Right renal cortex interstitium (tissue), 3 donors: ENCODE results near the gene MRPL34. TPM values are rescaled to one million over a fixed set of nuclear protein-coding genes. Genes with fewer than 3 reads are reported as not detected.

Experiments
- DNase-seq, 3 donors: peaks; one replicate each; pipeline ENCODE4 v3.0.0-alpha.2; 2013; ENCODE audit warnings: low read depth in 3 of 3, low spot score in 2 of 3
- polyA plus RNA-seq, 3 donors: library from polyadenylated mRNA; unstranded; fragments of 120-200 nt; gene quantifications; one replicate each; pipeline ENCODE4 v1.2.1, GENCODE V29; 2013; ENCODE audit not compliant: insufficient read length in 3 of 3

The MRPL34 gene
- polyA plus RNA-seq, 3 donors, result 44.9 to 55.7 (median 51.8) TPM

GRCh38 chr19:17339088-17339741, 33.5 kb downstream of the MRPL34 start:
- no peak for DNase-seq

DNA sequence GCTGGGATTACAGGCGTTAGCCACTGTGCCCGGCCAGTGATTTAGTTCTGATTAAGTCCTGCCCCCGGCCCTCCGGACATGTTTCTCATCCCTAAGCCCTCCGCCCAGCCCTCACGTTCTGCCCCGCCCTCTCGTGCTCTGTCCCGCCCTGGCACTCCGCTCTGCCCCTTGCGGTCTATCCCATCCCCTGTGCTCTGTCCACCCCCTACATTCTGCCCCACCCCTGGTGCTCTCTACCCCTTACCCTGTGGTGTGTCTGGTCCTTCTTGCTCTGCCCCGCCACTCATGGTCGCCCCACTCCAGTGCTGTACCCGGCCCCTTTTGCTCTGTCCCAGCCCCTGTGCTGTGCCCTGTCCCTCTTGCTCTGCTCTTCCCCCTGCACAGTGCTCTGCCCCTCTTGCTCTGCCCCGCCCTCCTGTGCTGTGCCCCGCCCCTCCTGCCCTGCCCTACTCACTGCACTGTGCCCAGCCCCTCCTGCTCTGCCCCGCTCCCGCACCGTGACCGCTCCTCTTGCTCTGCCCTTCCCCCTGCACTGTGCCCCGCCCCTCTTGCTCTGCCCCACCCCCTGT, 34.7 kb downstream of the MRPL34 start:
- DNase-seq, result no peak

DNA sequence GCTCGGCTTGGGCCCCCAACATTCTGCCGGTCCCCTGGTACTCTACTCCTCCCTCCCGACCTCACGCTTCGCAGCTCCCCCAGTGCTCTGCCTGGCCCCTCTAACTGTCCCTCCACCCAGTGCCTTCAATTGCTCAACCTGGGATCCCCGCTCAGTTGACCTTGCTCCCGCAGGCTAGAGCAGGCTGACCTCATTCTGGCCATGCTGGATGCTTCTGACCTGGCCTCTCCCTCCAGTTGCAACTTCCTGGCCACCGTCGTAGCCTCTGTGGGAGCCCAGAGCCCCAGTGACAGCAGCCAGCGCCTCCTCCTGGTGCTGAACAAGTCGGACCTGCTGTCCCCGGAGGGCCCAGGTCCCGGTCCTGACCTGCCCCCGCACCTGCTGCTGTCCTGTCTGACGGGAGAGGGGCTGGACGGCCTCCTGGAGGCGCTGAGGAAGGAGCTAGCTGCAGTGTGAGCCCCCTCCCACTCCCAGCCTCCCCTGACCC, 35.2 kb downstream of the MRPL34 start:
- DNase-seq, result no peak

DNA sequence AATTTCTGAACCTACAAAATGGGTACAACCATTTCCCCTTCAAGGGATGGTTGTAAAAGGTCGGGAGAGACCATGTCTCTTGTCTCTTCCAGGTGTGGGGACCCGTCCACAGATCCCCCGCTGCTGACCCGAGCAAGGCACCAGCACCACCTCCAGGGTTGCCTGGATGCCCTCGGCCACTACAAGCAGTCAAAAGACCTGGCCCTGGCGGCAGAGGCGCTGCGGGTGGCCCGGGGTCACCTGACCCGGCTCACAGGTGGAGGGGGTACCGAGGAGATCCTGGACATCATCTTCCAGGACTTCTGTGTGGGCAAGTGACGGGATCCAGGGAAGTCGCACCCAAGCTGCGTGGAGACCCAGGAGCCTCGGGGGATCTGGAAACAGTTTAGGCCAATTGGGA, 35.7 kb downstream of the MRPL34 start:
- no peak for DNase-seq

DNA sequence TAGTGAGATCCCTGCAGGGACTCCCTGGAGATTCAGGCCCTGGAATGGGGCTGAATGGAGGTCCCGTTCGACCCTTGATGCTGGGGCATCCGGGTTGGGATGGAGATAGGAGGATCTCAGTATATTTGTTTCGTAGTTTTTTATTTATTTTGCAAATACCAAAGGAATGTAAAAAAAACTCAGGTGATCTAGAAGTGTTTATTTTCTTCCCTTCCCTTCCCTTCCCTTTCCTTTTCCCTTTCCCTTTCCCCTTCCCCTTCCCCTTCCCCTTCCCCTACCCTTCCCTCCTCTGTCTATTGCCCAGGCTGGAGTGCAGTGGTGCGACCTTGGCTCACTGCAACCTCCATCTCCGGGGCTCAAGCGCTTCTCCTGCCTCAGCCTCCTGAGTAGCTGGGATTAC, 36.2 kb downstream of the MRPL34 start:
- no peak for DNase-seq

- DNase-seq, result no peak
Observed at GRCh38 chr19:17346109-17346671, 40.5 kb downstream of the MRPL34 start.

DNA sequence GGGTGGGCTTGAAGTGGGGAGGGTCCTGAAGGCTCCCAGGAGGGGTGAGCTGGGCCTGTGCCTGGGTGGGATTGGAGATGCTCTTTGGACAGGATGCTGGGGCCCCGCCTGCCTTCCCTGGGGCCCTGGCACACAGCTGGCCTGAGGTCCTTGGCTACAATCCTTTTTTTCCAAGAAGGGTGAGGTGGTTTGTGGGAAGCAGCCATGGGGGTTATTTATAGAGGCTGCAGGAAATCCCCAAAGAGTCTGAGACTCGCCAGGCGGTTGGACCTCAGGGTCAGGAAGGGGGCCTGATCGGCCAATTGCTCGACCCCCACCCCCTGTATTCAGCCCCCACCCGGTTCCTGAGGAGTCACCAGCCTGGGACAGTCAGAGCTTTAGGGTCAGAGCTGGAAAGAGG, 41.7 kb downstream of the MRPL34 start:
- DNase-seq, result no peak

- DNase-seq, result no peak
Observed at GRCh38 chr19:17347877-17348276, 42.2 kb downstream of the MRPL34 start.

GRCh38 chr19:17348700-17349099, 43.0 kb downstream of the MRPL34 start:
- peak in 1 of 3 donors; percentile 68 for DNase-seq

DNA sequence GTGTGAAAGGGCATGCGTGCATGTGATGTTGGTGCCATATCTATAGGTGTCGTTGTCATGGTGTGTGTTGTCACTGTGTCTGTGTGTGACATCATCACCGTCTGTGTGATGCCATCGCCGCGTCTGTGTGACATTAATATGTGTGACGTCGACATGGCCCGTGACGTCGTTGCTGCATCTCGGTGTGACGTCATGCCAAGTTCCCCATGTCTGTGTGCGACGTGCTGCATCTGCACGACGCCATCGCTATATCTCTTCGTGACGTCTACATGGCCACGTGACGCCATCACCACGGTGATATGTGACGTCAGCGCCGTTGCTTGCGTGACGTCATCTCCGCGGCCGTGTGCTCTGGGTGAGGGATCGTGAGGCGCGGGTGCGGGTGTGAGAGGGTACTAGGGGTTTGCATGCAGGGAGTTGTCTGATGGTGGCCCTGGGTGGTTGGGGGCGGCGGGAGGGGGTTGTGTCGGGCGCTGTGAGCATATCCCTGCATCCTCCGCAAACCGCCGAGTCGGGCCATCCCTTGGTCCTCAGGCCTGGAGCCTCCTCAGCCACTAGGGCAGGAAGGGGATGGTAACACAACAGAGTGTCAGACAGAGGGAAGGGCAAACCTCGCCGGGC, 46.3 kb downstream of the MRPL34 start:
- no peak for DNase-seq

GRCh38 chr19:17352608-17353280, 47.1 kb downstream of the MRPL34 start:
- DNase-seq, result no peak

- no peak for DNase-seq
Observed at GRCh38 chr19:17353386-17353785, 47.7 kb downstream of the MRPL34 start.

Other genes with a start within 250 kb of the MRPL34 start
- 10 to 100 TPM; 11.9 to 13.9 (median 12.5) TPM for gene HAUS8, start 230.4 kb upstream of the MRPL34 start, polyA plus RNA-seq
- 10 to 100 TPM; 39.6 to 43.4 (median 42.2) TPM for gene MYO9B, start 230.1 kb upstream of the MRPL34 start, polyA plus RNA-seq
- gene USE1, start 90.5 kb upstream of the MRPL34 start, polyA plus RNA-seq, result 10 to 100 TPM; 21.6 to 24.2 (median 22.2) TPM
- 10 to 100 TPM; 15.7 to 20.1 (median 17.9) TPM for gene OCEL1, start 79.6 kb upstream of the MRPL34 start, polyA plus RNA-seq
- 10 to 100 TPM; 29.4 to 41.9 (median 34.2) TPM for gene NR2F6, start 60.0 kb upstream of the MRPL34 start, polyA plus RNA-seq
- gene USHBP1, start 41.1 kb upstream of the MRPL34 start, polyA plus RNA-seq, result 1 to 10 TPM; 4.6 to 6.1 (median 5.4) TPM
- 100 to 1,000 TPM in 1 of 3 donors, 10 to 100 TPM in 2; 94.8 to 113 (median 97.1) TPM for gene BABAM1, start 38.4 kb upstream of the MRPL34 start, polyA plus RNA-seq
- under 1 TPM; 0.44 to 0.83 (median 0.65) TPM for gene ANKLE1, start 24.0 kb upstream of the MRPL34 start, polyA plus RNA-seq
- 1 to 10 TPM; 6.6 to 8.5 (median 7.0) TPM for gene ABHD8, start 2.4 kb upstream of the MRPL34 start, polyA plus RNA-seq
- 10 to 100 TPM; 29.3 to 37.7 (median 32.5) TPM for gene DDA1, start 3.7 kb downstream of the MRPL34 start, polyA plus RNA-seq
- gene ANO8, start 29.0 kb downstream of the MRPL34 start, polyA plus RNA-seq, result 1 to 10 TPM; 7.2 to 9.7 (median 7.8) TPM
- gene GTPBP3, start 31.7 kb downstream of the MRPL34 start, polyA plus RNA-seq, result 10 to 100 TPM; 13.9 to 17.3 (median 15.7) TPM
- 100 to 1,000 TPM; 167 to 179 (median 177) TPM for gene PLVAP, start 71.5 kb downstream of the MRPL34 start, polyA plus RNA-seq
- 1 to 10 TPM in 1 of 3 donors, under 1 TPM in 2; 0.59 to 1.2 (median 0.83) TPM for gene CCDC194, start 88.3 kb downstream of the MRPL34 start, polyA plus RNA-seq
- gene BST2, start 99.8 kb downstream of the MRPL34 start, polyA plus RNA-seq, result 100 to 1,000 TPM; 102 to 160 (median 151) TPM
- gene MVB12A, start 114.2 kb downstream of the MRPL34 start, polyA plus RNA-seq, result 10 to 100 TPM; 47.2 to 53.0 (median 52.7) TPM
- gene TMEM221, start 142.8 kb downstream of the MRPL34 start, polyA plus RNA-seq, result 1 to 10 TPM; 1.9 to 3.1 (median 2.1) TPM
- gene NXNL1, start 155.1 kb downstream of the MRPL34 start, polyA plus RNA-seq, result not detected
- gene SLC27A1, start 164.7 kb downstream of the MRPL34 start, polyA plus RNA-seq, result 10 to 100 TPM in 2 of 3 donors, 1 to 10 TPM in 1; 9.7 to 10.8 (median 10.3) TPM
- 10 to 100 TPM; 50.1 to 60.6 (median 50.9) TPM for gene PGLS, start 205.8 kb downstream of the MRPL34 start, polyA plus RNA-seq
- gene COLGALT1, start 249.8 kb downstream of the MRPL34 start, polyA plus RNA-seq, result 10 to 100 TPM; 43.3 to 47.5 (median 43.7) TPM